Fibroblast of lung (primary cell): ENCODE data around the gene OR2T10. TPM values are rescaled to one million over a fixed set of nuclear protein-coding genes. Genes with fewer than 3 reads are reported as not detected.
"Not testable (repeated sequence)": the region's sequence is repeated elsewhere in the genome, so short reads cannot be mapped to it uniquely, and the experiment has no call there.

Source experiments
- DNase-seq, 2 donors: peaks; one replicate each; pipeline versions ENCODE4 v3.0.0 to v3.0.0-alpha.2; 2010; ENCODE audit warnings: low read depth in 2 of 2
- H2AFZ ChIP-seq: 2 replicates; pipeline ENCODE4 v1.5.1; 2012; ENCODE audit warnings: low read length, control low read depth, inconsistent platforms
- H3K27ac ChIP-seq: 2 replicates; pipeline ENCODE4 v1.5.1; 2011; ENCODE audit warnings: low read length, control low read depth; ENCODE audit not compliant: insufficient read depth
- H3K27me3 ChIP-seq: 2 replicates; pipeline ENCODE4 v1.5.1; 2011; ENCODE audit warnings: mild to moderate bottlenecking, low read length; ENCODE audit not compliant: control insufficient read depth, insufficient read depth
- H3K36me3 ChIP-seq: 2 replicates; pipeline ENCODE4 v1.5.1; 2011; ENCODE audit warnings: low read length; ENCODE audit not compliant: control insufficient read depth, insufficient read depth
- H3K4me1 ChIP-seq: 2 replicates; pipeline ENCODE4 v1.5.1; 2011; ENCODE audit warnings: low read length; ENCODE audit not compliant: control insufficient read depth, insufficient read depth; ENCODE audit errors: extremely low read depth
- H3K4me2 ChIP-seq: 2 replicates; pipeline ENCODE4 v1.5.1; 2011; ENCODE audit warnings: low read length, control low read depth; ENCODE audit not compliant: insufficient read depth; ENCODE audit errors: extremely low read depth
- H3K4me3 ChIP-seq, 4 experiments: fragments of 200-600 bp in 1 of 4; sonication (generic) in 1 of 4; replicated peaks in 1 of 4; 2 replicates each; pipeline ENCODE4 v1.5.1; 2011 to 2016; ENCODE audit warnings: low read length in 4 of 4, low read depth in 3 of 4, mild to moderate bottlenecking in 3 of 4, control low read depth in 2 of 4, inconsistent platforms in 1 of 4, mixed read lengths in 1 of 4; ENCODE audit not compliant: insufficient read depth in 1 of 4; ENCODE audit errors: control extremely low read depth in 1 of 4
- H3K79me2 ChIP-seq: 2 replicates; pipeline ENCODE4 v1.5.1; 2012; ENCODE audit warnings: mild to moderate bottlenecking, low read length, inconsistent platforms; ENCODE audit not compliant: control insufficient read depth, insufficient read depth
- H3K9ac ChIP-seq: 2 replicates; pipeline ENCODE4 v1.5.1; 2011; ENCODE audit warnings: mild to moderate bottlenecking, low read length, control low read depth; ENCODE audit not compliant: insufficient read depth
- H3K9me3 ChIP-seq: 2 replicates; pipeline ENCODE4 v1.5.1; 2012; ENCODE audit warnings: low read depth, low read length; ENCODE audit not compliant: control insufficient read depth, insufficient read depth
- H4K20me1 ChIP-seq: 2 replicates; pipeline ENCODE4 v1.5.1; 2011; ENCODE audit warnings: low read length; ENCODE audit not compliant: control insufficient read depth, insufficient read depth; ENCODE audit errors: extremely low read depth
- CTCF ChIP-seq, 2 donors: IDR thresholded peaks in 1 of 2; conservative IDR thresholded peaks in 1 of 2; 1 replicate in 1 of 2; 2 replicates in 1 of 2; pipeline ENCODE4 v1.5.1; 2011 to 2012; ENCODE audit warnings: low read length in 2 of 2, control low read depth in 1 of 2, inconsistent platforms in 1 of 2, low read depth in 1 of 2, mild to moderate bottlenecking in 1 of 2
- EZH2 ChIP-seq: IDR thresholded peaks from 2 replicates; pipeline ENCODE4 v1.5.1; 2012; ENCODE audit warnings: low read length, control low read depth, mild to moderate bottlenecking; ENCODE audit errors: missing control alignments
- polyA plus RNA-seq, 2 donors: library from polyadenylated mRNA; depleted of rRNA in 1 of 2; stranded (reverse) in 1 of 2; unstranded in 1 of 2; fragments of >200 nt; gene quantifications; 2 replicates each; pipeline ENCODE4 v1.2.1, GENCODE V29; 2011 to 2012; ENCODE audit warnings: missing spikeins in 1 of 2
- total RNA-seq: library from RNA; depleted of rRNA; stranded (reverse); fragments of >200 nt; gene quantifications from 2 replicates; pipeline ENCODE4 v1.2.1, GENCODE V29; 2014

Gene OR2T10
- total and polyA plus RNA-seq, 2 donors (not counting 1 experiment from before 2014, with no cell fraction given) = not detected

DNA sequence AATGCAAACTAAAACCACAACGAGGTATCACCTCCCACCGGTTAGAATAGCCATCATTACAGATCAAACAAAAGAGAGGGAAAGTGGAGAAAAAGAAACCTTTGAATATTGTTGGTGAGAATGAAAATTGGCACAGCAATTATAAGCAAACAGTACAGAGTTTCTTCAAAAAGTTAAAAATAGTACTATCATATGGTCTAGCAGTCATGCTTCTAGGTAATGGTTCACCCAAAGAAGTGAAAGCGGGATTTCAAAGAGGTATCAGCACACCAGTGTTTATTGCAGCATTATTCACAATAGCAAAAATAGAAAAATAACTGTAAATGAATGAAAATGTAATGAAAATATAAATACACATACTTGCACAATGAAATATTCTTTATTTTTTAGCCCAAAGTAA lies 8.2 kb downstream of the OR2T10 start:
- no peak for TF ChIP-seq CTCF (conservative IDR thresholded peaks at IDR 0.05 in 1 of 2, IDR thresholded peaks at IDR 0.05 in 1 of 2; ENCODE audit: low read depth in 1 of 2, low read length in 2 of 2)
- no peak for TF ChIP-seq EZH2
- H3K4me3 ChIP-seq = no peak overlapping the region
- DNase-seq = no peak

DNA sequence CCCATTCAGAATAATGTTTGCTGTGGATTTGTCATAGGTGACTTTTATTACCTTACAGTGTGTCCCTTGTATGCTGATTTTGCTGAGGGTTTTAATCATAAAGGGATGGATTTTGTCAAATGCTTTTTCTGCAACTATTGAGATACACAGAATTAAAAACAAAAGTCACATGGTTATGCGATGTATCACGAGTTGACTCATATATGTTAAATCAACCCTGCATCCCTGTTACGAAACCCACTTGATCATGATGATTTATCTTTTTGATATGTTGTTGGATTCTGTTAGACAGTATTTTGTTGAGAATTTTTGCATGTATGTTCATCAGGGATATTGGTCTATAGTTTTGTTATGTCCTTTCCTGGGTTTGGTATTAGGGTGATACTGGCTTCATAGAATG lies 12.2 kb downstream of the OR2T10 start:
- TF ChIP-seq CTCF (conservative IDR thresholded peaks at IDR 0.05 in 1 of 2, IDR thresholded peaks at IDR 0.05 in 1 of 2; ENCODE audit: low read depth in 1 of 2, low read length in 2 of 2) = no peak
- TF ChIP-seq EZH2 = no peak
- no peaks in the 10 kb centered on the region for H3K36me3 ChIP-seq
- H2AFZ ChIP-seq = no peak overlapping the region
- H3K9me3 ChIP-seq = no peaks in the 10 kb centered on the region
- H3K9ac ChIP-seq = no peak overlapping the region
- H3K4me3 ChIP-seq = no peak overlapping the region
- H3K27ac ChIP-seq = no peak overlapping the region
- H3K4me2 ChIP-seq = no peak overlapping the region
- H3K27me3 ChIP-seq = no peaks in the 10 kb centered on the region
- H4K20me1 ChIP-seq = no peaks in the 10 kb centered on the region
- DNase-seq = no peak
- H3K79me2 ChIP-seq = no peaks in the 10 kb centered on the region
- H3K4me1 ChIP-seq = no peaks in the 10 kb centered on the region

More for the DNA sequence above, 8.2 kb downstream of the OR2T10 start:
- no peaks in the 10 kb centered on the region for H3K9me3 ChIP-seq
- no peak overlapping the region for H3K9ac ChIP-seq
- no peak overlapping the region for H2AFZ ChIP-seq
- no peaks in the 10 kb centered on the region for H3K27me3 ChIP-seq
- H3K27ac ChIP-seq = no peak overlapping the region
- no peaks in the 10 kb centered on the region for H4K20me1 ChIP-seq
- H3K4me1 ChIP-seq = no peaks in the 10 kb centered on the region
- H3K36me3 ChIP-seq = no peaks in the 10 kb centered on the region
- H3K79me2 ChIP-seq = no peaks in the 10 kb centered on the region
- no peak overlapping the region for H3K4me2 ChIP-seq

DNA sequence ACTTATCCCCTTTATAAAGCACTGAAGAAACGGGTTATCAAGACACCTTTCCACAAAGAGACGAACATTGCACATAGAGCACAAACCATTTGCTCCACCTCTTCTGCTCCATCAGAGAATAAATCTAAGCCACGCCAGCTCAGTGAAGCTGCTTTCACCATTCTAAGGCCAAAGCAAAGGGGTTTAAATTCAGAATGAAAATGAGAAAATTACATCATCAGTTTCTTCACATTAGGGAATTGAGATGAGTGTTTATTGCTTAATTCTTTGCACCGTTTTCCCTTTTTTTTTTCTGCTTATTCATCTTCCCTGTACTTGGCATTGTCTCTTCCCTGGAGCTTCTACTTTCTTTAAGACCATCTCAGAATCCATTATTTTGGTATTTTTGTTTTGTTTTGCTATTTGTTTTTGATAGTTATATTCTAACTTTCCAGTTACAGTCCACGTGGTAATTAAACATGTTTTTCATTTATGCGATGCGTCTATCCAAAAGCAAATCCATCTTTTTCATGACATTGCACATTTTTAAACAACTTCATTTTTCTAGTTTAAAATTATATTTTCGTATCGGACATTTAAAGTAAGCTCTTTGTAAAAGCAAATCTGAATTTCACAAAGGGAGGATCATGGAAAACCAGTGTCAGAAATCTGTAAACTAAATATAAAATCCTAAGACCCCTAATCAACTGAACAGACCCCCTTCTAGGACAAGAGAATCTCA lies 21.1 kb downstream of the OR2T10 start:
- Histone ChIP-seq H3K27me3 (no peaks in the 10 kb centered on the region), H3K4me3 (no peak overlapping the region), H3K79me2 (no peaks in the 10 kb centered on the region), H4K20me1 (no peaks in the 10 kb centered on the region), H3K4me2 (no peak overlapping the region), H3K4me1 (no peaks in the 10 kb centered on the region), H3K9me3 (no peaks in the 10 kb centered on the region), H3K27ac (no peak overlapping the region), H3K36me3 (no peaks in the 10 kb centered on the region), H3K9ac (no peak overlapping the region), H2AFZ (no peak overlapping the region)
- no peak for TF ChIP-seq EZH2
- TF ChIP-seq CTCF (conservative IDR thresholded peaks at IDR 0.05 in 1 of 2, IDR thresholded peaks at IDR 0.05 in 1 of 2; ENCODE audit: low read depth in 1 of 2, low read length in 2 of 2) = no peak
- no peak for DNase-seq

- not testable (repeated sequence) for H3K27ac ChIP-seq, H3K4me1 ChIP-seq, H3K9me3 ChIP-seq, H3K9ac ChIP-seq, H4K20me1 ChIP-seq, H3K27me3 ChIP-seq, H3K4me2 ChIP-seq, DNase-seq, H2AFZ ChIP-seq, H3K36me3 ChIP-seq, H3K79me2 ChIP-seq, H3K4me3 ChIP-seq
Measured at GRCh38 chr1:248574657-248575056, 22.8 kb downstream of the OR2T10 start, which contains the start of gene OR2T34. Gene OR2T34, minus strand, starts transcription at chr1:248574757. Its CDS starts 0 bp downstream, at chr1:248574757.

GRCh38 chr1:248573856-248574255 lies 23.6 kb downstream of the OR2T10 start:
- H3K4me3 ChIP-seq, H3K79me2 ChIP-seq, H3K27ac ChIP-seq, DNase-seq, H4K20me1 ChIP-seq, H3K9ac ChIP-seq, H3K4me1 ChIP-seq, H3K36me3 ChIP-seq, H2AFZ ChIP-seq, H3K9me3 ChIP-seq, H3K27me3 ChIP-seq, H3K4me2 ChIP-seq: not testable (repeated sequence)
